Effector memory CD8-positive, alpha-beta T cell (primary cell): Measurements from ENCODE around the gene GARIN6.
"Not testable (repeated sequence)": the region's sequence is repeated elsewhere in the genome, so short reads cannot be mapped to it uniquely, and the experiment has no call there.

Experiments used
- ATAC-seq: fragments of 150-1000 bp; cut with Tn5 transposase; replicated peaks from 2 replicates; pipeline ENCODE4 v1.10.0; 2021; ENCODE audit warnings: mild to moderate bottlenecking, moderate library complexity
- DNase-seq, 3 experiments: peaks; one replicate each; pipeline ENCODE4 v3.0.0; 2021
- H3K27ac Mint-ChIP-seq, 2 donors: one replicate each; pipeline ENCODE4 v1.8.0; 2022; ENCODE audit warnings: mild to moderate bottlenecking in 2 of 2, mixed read lengths in 2 of 2, moderate library complexity in 2 of 2
- H3K27me3 Mint-ChIP-seq, 2 donors: one replicate each; pipeline ENCODE4 v1.8.0; 2022; ENCODE audit warnings: mixed read lengths in 2 of 2
- H3K36me3 Mint-ChIP-seq: one replicate; pipeline ENCODE4 v1.8.0; 2022; ENCODE audit warnings: mild to moderate bottlenecking, moderate library complexity, mixed read lengths; ENCODE audit not compliant: insufficient read depth
- H3K4me1 Mint-ChIP-seq, 2 donors: one replicate each; pipeline ENCODE4 v1.8.0; 2022; ENCODE audit warnings: low read depth in 2 of 2, mixed read lengths in 2 of 2
- H3K4me3 Mint-ChIP-seq, 2 donors: one replicate each; pipeline ENCODE4 v1.8.0; 2022; ENCODE audit warnings: mild to moderate bottlenecking in 2 of 2, mixed read lengths in 2 of 2, moderate library complexity in 2 of 2
- H3K9me3 Mint-ChIP-seq, 2 donors: one replicate each; pipeline ENCODE4 v1.8.0; 2022; ENCODE audit warnings: mixed read lengths in 2 of 2
- total RNA-seq, 9 experiments: gene quantifications; one replicate each; lab custom pipeline; 2026; lab: John Stamatoyannopoulos, UW

Gene GARIN6
- total RNA-seq: 0 to 0.10 (median 0) reads per million in 9 experiments

GRCh38 chr12:99647453-99647852 lies at the start of gene GARIN6:
Gene GARIN6 (plus strand): TSS chr12:99647753. CDS start chr12:99648175, 422 bp downstream.
- DNase-seq (no peak), ATAC-seq (no peak)
- Mint-ChIP-seq H3K9me3 (peaks cover 4 to 19% of the 10 kb centered on the region in 2 donors), H3K4me3 (no peak within 1 kb of the TSS), H3K36me3 (no peaks in the 10 kb centered on the region), H3K27me3 (no peaks in the 10 kb centered on the region), H3K4me1 (no peaks in the 10 kb centered on the region), H3K27ac (no peak within 1 kb of the TSS)

- Mint-ChIP-seq H3K4me1 (no peaks in the 10 kb centered on the region), H3K9me3 (peaks cover 7 to 9% of the 10 kb centered on the region in 2 donors), H3K4me3 (no peak overlapping the region), H3K27me3 (no peaks in the 10 kb centered on the region), H3K36me3 (no peaks in the 10 kb centered on the region), H3K27ac (no peak overlapping the region)
- ATAC-seq (no peak), DNase-seq (no peak)
Observed at GRCh38 chr12:99598785-99599184, 48.8 kb upstream of the GARIN6 start.

DNA sequence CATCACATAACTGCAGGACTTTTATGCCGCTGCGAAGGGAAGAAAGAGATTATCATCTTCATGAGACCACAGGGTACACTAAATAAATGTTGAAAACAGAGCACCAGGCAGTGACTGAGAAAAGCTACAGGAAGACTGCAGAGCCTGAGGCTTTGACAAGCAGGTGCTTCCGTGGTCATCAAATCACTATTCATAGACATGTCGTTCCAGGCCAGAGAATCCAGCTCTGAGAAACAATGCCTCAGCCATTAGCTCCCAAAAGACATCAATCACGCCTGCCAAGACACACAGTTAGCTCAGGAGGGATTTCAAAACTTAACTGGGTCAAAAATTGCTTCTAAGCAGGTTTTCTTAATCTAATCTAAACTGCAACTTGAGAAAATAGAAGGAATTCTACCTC lies 47.2 kb upstream of the GARIN6 start:
- no peaks in the 10 kb centered on the region for H3K4me1 Mint-ChIP-seq
- no peak for ATAC-seq
- H3K27me3 Mint-ChIP-seq: no peaks in the 10 kb centered on the region
- H3K4me3 Mint-ChIP-seq: no peak overlapping the region
- H3K27ac Mint-ChIP-seq: no peak overlapping the region
- H3K9me3 Mint-ChIP-seq: peaks cover 7 to 9% of the 10 kb centered on the region in 2 donors
- DNase-seq: no peak
- H3K36me3 Mint-ChIP-seq: no peaks in the 10 kb centered on the region

GRCh38 chr12:99609455-99610181 lies 37.9 kb upstream of the GARIN6 start:
- Mint-ChIP-seq H3K4me3 (no peak overlapping the region), H3K27me3 (no peaks in the 10 kb centered on the region), H3K36me3 (no peaks in the 10 kb centered on the region), H3K27ac (no peak overlapping the region), H3K4me1 (no peaks in the 10 kb centered on the region), H3K9me3 (peaks cover 2 to 7% of the 10 kb centered on the region in 2 donors)
- DNase-seq: no peak
- ATAC-seq: no peak

GRCh38 chr12:99611117-99611516 lies 36.4 kb upstream of the GARIN6 start:
- Mint-ChIP-seq H3K4me3 (no peak overlapping the region), H3K4me1 (no peaks in the 10 kb centered on the region), H3K27ac (no peak overlapping the region), H3K36me3 (no peaks in the 10 kb centered on the region), H3K27me3 (no peaks in the 10 kb centered on the region), H3K9me3 (peaks cover 2 to 7% of the 10 kb centered on the region in 2 donors)
- DNase-seq (no peak), ATAC-seq (no peak)

DNA sequence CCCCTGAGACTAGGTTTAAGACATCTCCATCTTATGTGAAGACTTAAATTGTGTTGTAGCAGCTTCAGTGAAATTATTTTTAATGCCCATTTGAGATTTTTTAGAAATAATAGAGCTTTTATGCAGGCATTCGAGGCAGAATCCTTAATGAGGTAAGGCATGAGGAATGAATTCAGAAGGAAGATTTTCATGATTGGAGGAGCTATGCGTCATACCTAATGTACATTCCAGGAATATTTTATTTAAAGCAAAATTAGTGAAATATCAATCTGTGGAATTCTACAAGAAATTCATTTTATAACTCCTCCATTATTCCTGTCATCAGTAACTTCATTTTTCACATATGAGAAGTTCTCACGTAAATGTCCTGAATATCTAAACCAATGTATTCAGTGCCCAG lies 36.0 kb upstream of the GARIN6 start:
- no peak for ATAC-seq

DNA sequence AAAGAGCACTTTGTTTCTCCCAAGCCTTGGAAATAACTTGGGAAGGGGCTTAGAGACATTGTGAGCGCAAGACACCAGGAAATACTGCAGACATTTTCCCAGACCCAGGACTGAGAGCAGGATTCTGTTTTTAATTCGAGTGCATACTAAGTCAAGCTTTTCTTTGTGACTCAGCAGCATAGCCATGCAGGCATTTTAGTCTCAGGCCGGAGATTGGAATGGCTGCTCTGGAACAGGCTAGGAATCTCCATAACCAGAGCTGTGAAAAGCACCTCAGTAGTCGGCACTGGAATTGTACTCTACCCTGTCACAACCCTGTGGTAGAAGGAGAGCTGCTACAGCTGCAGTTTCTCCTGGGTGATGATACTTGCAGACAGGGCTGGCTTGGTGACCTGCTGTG lies 28.9 kb upstream of the GARIN6 start:
- Mint-ChIP-seq H3K4me1 (no peaks in the 10 kb centered on the region), H3K27me3 (no peaks in the 10 kb centered on the region), H3K9me3 (peaks cover 3 to 18% of the 10 kb centered on the region in 2 donors), H3K4me3 (no peak overlapping the region), H3K36me3 (no peaks in the 10 kb centered on the region), H3K27ac (no peak overlapping the region)
- no peak for ATAC-seq
- DNase-seq: no peak

More for the DNA sequence above, 36.0 kb upstream of the GARIN6 start:
- DNase-seq: no peak
- Mint-ChIP-seq H3K4me1 (no peaks in the 10 kb centered on the region), H3K27ac (no peak overlapping the region), H3K27me3 (no peaks in the 10 kb centered on the region), H3K4me3 (no peak overlapping the region), H3K9me3 (peaks cover 2 to 7% of the 10 kb centered on the region in 2 donors), H3K36me3 (no peaks in the 10 kb centered on the region)

GRCh38 chr12:99619389-99620158 lies 28.0 kb upstream of the GARIN6 start:
- Mint-ChIP-seq H3K27ac (no peak overlapping the region), H3K4me3 (no peak overlapping the region)
- ATAC-seq: no peak

GRCh38 chr12:99620159-99620479 lies 27.4 kb upstream of the GARIN6 start:
- Mint-ChIP-seq H3K4me1 (no peaks in the 10 kb centered on the region), H3K36me3 (no peaks in the 10 kb centered on the region), H3K4me3 (no peak overlapping the region), H3K9me3 (peaks cover 3 to 18% of the 10 kb centered on the region in 2 donors), H3K27me3 (no peaks in the 10 kb centered on the region), H3K27ac (no peak overlapping the region)
- ATAC-seq (no peak), DNase-seq (no peak)

More at GRCh38 chr12:99619389-99620158, 28.0 kb upstream of the GARIN6 start:
- no peaks in the 10 kb centered on the region for H3K4me1 Mint-ChIP-seq
- no peak for DNase-seq
- no peaks in the 10 kb centered on the region for H3K27me3 Mint-ChIP-seq
- peaks cover 3 to 18% of the 10 kb centered on the region in 2 donors for H3K9me3 Mint-ChIP-seq
- no peaks in the 10 kb centered on the region for H3K36me3 Mint-ChIP-seq

DNA sequence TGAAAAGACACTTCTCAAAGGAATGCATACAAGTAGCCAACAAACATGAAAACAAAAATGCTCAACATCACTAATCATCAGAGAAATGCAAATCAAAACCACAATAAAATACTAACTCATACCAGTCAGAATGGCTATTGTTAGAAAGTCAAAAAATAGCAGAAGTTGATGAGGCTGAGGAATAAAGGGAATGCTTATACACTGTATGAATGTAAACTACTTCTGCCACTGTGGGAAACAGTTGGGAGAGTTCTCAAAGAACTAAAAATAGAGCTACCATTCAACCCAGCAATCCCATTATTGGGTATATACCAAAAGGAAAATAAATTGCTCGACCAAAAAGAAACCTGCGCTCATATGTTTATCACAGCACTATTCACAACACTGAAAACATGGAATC lies 23.0 kb upstream of the GARIN6 start:
- not testable (repeated sequence) for H3K36me3 Mint-ChIP-seq, H3K9me3 Mint-ChIP-seq, H3K4me1 Mint-ChIP-seq, DNase-seq, H3K4me3 Mint-ChIP-seq, ATAC-seq, H3K27me3 Mint-ChIP-seq, H3K27ac Mint-ChIP-seq

DNA sequence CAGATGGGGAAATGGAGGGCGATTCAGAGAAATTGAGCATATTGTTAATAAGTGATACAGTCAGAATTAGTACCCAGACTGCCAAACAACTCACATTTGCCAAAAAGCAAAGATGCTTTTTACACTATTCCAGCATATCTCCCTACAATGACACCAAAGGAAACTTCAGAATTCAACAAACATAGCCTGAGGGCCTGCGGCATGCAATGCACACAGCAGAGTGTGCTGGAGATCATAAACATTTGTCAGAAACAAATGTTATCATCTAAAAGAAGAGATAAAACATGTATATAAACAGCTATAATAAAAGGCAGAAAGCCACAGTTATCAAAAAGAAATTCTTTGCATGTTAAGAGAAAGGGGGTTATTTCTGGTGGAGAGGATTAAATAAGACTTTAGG lies 20.1 kb upstream of the GARIN6 start:
- no peak for DNase-seq
- Mint-ChIP-seq H3K9me3 (peaks cover 6 to 7% of the 10 kb centered on the region in 2 donors), H3K27ac (no peak overlapping the region), H3K4me1 (no peaks in the 10 kb centered on the region), H3K4me3 (no peak overlapping the region), H3K36me3 (no peaks in the 10 kb centered on the region), H3K27me3 (no peaks in the 10 kb centered on the region)
- ATAC-seq: no peak

DNA sequence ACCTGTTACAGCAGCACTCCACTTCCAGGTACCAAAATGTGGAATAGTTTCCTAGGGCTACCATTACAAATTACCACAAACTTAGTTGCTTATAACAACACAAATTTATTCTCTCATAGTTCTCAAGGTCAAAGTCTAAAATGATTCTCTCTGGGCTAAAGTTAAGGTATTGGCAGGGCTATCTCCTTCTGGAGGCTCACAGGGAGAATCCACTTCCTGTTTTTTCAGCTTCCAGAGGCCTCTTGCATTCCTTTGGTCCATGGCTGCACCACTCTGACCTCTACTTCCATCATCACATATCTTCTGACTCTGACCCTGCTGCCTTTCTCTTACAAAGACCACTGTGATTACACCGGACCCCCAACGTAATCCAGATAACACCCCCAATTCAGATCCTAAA lies 2.9 kb upstream of the GARIN6 start:
- no peak overlapping the region for H3K4me3 Mint-ChIP-seq
- H3K36me3 Mint-ChIP-seq: no peaks in the 10 kb centered on the region
- ATAC-seq (no peak), DNase-seq (no peak)
- H3K9me3 Mint-ChIP-seq: peaks cover 2 to 19% of the 10 kb centered on the region in 2 donors
- H3K27ac Mint-ChIP-seq: no peak overlapping the region
- no peaks in the 10 kb centered on the region for H3K4me1 Mint-ChIP-seq
- H3K27me3 Mint-ChIP-seq: no peaks in the 10 kb centered on the region

DNA sequence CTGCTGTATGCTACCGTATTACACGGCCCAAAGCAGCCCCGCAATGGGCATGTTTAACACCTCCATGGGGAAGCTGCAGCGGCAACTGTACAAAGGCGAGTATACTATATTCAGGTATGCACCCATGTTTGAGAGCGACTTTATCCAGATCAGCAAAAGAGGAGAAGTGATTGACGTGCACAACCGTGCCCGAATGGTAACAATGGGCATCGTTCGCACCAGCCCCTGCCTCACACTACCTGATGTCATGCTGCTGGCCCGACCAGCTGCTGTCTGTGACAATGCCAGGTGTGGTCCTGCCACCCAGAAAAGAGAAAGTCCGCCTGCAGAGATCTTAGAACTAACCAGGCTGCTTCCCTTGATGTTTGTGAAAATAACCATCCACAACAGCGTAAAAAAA lies 630 bp downstream of the GARIN6 start:
- Mint-ChIP-seq H3K4me1 (no peaks in the 10 kb centered on the region), H3K9me3 (peaks cover 4 to 13% of the 10 kb centered on the region in 2 donors), H3K27ac (no peak overlapping the region), H3K27me3 (no peaks in the 10 kb centered on the region), H3K4me3 (no peak overlapping the region), H3K36me3 (peaks cover 3% of the 10 kb centered on the region)
- DNase-seq: no peak
- no peak for ATAC-seq

DNA sequence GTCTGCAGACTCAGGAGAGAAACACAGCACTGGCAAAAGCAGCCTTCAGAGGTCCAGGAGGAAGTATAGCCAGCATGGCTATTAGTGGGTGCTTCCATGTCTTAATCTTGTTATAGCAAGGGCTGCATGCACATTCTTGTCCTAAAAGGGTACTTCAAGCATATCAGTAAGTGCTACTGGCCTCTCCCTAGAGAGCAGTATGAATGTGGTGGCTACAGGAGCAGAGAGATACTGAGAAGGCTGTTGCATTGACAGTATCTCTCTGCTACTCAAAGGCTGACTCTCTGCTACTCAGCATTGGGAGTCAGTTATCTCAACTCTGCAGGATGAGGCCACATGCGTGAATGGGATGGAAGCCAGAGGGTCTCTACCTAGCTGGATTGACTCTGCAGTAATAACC lies 2.0 kb downstream of the GARIN6 start:
- H3K9me3 Mint-ChIP-seq: peaks cover under 1 to 2% of the 10 kb centered on the region in 2 donors
- no peak for ATAC-seq

More for the DNA sequence above, 2.0 kb downstream of the GARIN6 start:
- DNase-seq: no peak
- H3K4me3 Mint-ChIP-seq: no peak overlapping the region
- H3K27ac Mint-ChIP-seq: no peak overlapping the region
- no peaks in the 10 kb centered on the region for H3K27me3 Mint-ChIP-seq
- H3K4me1 Mint-ChIP-seq: no peaks in the 10 kb centered on the region
- peaks cover 3% of the 10 kb centered on the region for H3K36me3 Mint-ChIP-seq
